Trophoblast cell (in vitro differentiated cells and primary cell): ENCODE results near the gene DDIAS.

Source experiments
- DNase-seq, 2 donors: peaks; one replicate each; pipeline ENCODE4 v3.0.0-alpha.2; 2016
- H2AFZ ChIP-seq: 2 replicates; pipeline ENCODE4 v1.6.1; 2013; ENCODE audit warnings: low read length, moderate library complexity, mild to moderate bottlenecking; ENCODE audit not compliant: insufficient read depth, poor library complexity
- H2AK5ac ChIP-seq: 2 replicates; pipeline ENCODE4 v1.6.1; 2013; ENCODE audit warnings: mild to moderate bottlenecking, low read length
- H2BK120ac ChIP-seq: 2 replicates; pipeline ENCODE4 v1.6.1; 2013; ENCODE audit warnings: low read length, mild to moderate bottlenecking, moderate library complexity; ENCODE audit not compliant: insufficient read depth, poor library complexity
- H2BK12ac ChIP-seq: 2 replicates; pipeline ENCODE4 v1.6.1; 2013; ENCODE audit warnings: mild to moderate bottlenecking, low read length, moderate library complexity
- H2BK5ac ChIP-seq: 2 replicates; pipeline ENCODE4 v1.6.1; 2013; ENCODE audit warnings: low read length, low read depth, moderate library complexity, mild to moderate bottlenecking; ENCODE audit not compliant: poor library complexity
- H3K14ac ChIP-seq: 2 replicates; pipeline ENCODE4 v1.6.1; 2013; ENCODE audit warnings: mild to moderate bottlenecking, low read length
- H3K18ac ChIP-seq: 2 replicates; pipeline ENCODE4 v1.6.1; 2013; ENCODE audit warnings: mild to moderate bottlenecking, low read length
- H3K23ac ChIP-seq: 2 replicates; pipeline ENCODE4 v1.6.1; 2013; ENCODE audit warnings: low read length
- H3K27ac ChIP-seq: 2 replicates; pipeline ENCODE4 v1.5.1; 2013; ENCODE audit warnings: low read depth, mild to moderate bottlenecking, inconsistent platforms, low read length, moderate library complexity
- H3K27me3 ChIP-seq: 2 replicates; pipeline ENCODE4 v1.6.1; 2013; ENCODE audit warnings: inconsistent platforms, mild to moderate bottlenecking, low read length, moderate library complexity; ENCODE audit not compliant: insufficient read depth
- H3K36me3 ChIP-seq, 2 experiments: 1 replicate in 1 of 2; 2 replicates in 1 of 2; pipeline ENCODE4 v1.6.1; 2013; ENCODE audit warnings: low read length in 2 of 2, mild to moderate bottlenecking in 2 of 2, moderate library complexity in 1 of 2; ENCODE audit not compliant: insufficient read depth in 2 of 2, control insufficient read depth in 1 of 2
- H3K4ac ChIP-seq: 2 replicates; pipeline ENCODE4 v1.6.1; 2013; ENCODE audit warnings: low read depth, mild to moderate bottlenecking, low read length, moderate library complexity
- H3K4me1 ChIP-seq, 2 experiments: 1 replicate in 1 of 2; 2 replicates in 1 of 2; pipeline ENCODE4 v1.6.1; 2013; ENCODE audit warnings: low read length in 2 of 2, mild to moderate bottlenecking in 2 of 2, moderate library complexity in 1 of 2; ENCODE audit not compliant: insufficient read depth in 2 of 2, control insufficient read depth in 1 of 2
- H3K4me2 ChIP-seq: 2 replicates; pipeline ENCODE4 v1.6.1; 2013; ENCODE audit warnings: inconsistent platforms, mild to moderate bottlenecking, low read length, moderate library complexity
- H3K4me3 ChIP-seq: 2 replicates; pipeline ENCODE4 v1.5.1; 2013; ENCODE audit warnings: mild to moderate bottlenecking, low read depth, low read length, inconsistent platforms
- H3K79me1 ChIP-seq: one replicate; pipeline ENCODE4 v1.6.1; 2013; ENCODE audit warnings: low read length
- H3K79me2 ChIP-seq: 2 replicates; pipeline ENCODE4 v1.6.1; 2013; ENCODE audit warnings: low read length, mild to moderate bottlenecking; ENCODE audit not compliant: control insufficient read depth, insufficient read depth, poor library complexity
- H3K9ac ChIP-seq: 2 replicates; pipeline ENCODE4 v1.6.1; 2013; ENCODE audit warnings: mild to moderate bottlenecking, low read length
- H3K9me3 ChIP-seq: 2 replicates; pipeline ENCODE4 v1.6.1; 2013; ENCODE audit warnings: low read depth, mild to moderate bottlenecking, control low read depth, inconsistent platforms, low read length; ENCODE audit not compliant: insufficient read depth
- H4K12ac ChIP-seq: 2 replicates; pipeline ENCODE4 v1.6.1; 2013; ENCODE audit warnings: low read depth, mild to moderate bottlenecking, low read length, moderate library complexity
- H4K8ac ChIP-seq: 2 replicates; pipeline ENCODE4 v1.6.1; 2013; ENCODE audit warnings: low read depth, mild to moderate bottlenecking, low read length, moderate library complexity
- H4K91ac ChIP-seq: one replicate; pipeline ENCODE4 v1.6.1; 2013; ENCODE audit warnings: low read depth, mild to moderate bottlenecking, low read length, moderate library complexity
- WGBS: extraction: QIAGEN DNeasy Blood & Tissue Kit; methylation state at CpG from one replicate; pipeline ENCODE4 v1.1.7; 2013; ENCODE audit warnings: missing lambda C conversion rate; ENCODE audit not compliant: insufficient read length, insufficient coverage; ENCODE audit errors: extremely low coverage; 5-methylcytosine and 5-hydroxymethylcytosine counted together

DDIAS gene

DNA sequence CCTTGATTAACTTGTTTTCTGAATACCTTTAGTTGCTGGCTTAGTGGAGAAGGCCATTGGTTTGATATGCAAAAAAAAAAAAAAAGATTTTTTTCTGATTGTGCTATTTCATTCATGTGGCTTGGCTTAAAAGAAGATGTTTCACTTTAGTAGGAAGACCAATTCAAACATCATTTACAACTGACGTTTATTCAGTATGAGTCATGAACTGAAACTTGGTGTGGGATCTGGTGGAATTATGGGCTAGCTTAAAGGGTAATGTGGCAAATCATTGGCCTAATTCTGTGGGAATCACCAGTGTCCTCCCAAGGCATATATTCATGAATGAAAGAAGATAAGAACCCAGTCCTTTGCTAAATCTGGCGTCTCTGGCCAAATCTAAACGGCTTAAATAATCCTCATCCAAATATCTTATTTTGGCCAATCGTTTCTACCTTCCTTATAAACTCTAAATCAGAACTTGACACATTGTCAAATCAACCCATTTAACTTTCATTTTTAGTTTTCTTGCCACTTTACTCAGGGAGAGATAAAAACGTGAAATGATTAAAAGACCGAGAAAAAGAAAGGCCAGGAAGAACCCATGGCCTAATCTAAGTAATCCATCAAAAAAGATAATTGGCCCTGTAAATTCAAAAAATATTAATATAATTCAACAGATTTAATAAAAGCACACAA, 77.0 kb downstream of the DDIAS start:
- no peaks in the 10 kb centered on the region for H3K79me2 ChIP-seq
- H3K9ac ChIP-seq = no peak overlapping the region
- H2BK12ac ChIP-seq = no peak overlapping the region
- WGBS = 100% methylated on average over 1 of the region's 6 CpGs
- no peak overlapping the region for H3K4me2 ChIP-seq
- DNase-seq = no peak
- no peak overlapping the region for H2AFZ ChIP-seq
- no peak overlapping the region for H3K18ac ChIP-seq
- no peak overlapping the region for H3K14ac ChIP-seq
- H3K4me1 ChIP-seq = no peaks in the 10 kb centered on the region
- H4K8ac ChIP-seq = no peak overlapping the region
- H3K27ac ChIP-seq = no peak overlapping the region
- no peaks in the 10 kb centered on the region for H3K9me3 ChIP-seq
- H3K4me3 ChIP-seq = no peak overlapping the region
- H4K12ac ChIP-seq = no peak overlapping the region
- peaks cover 0 to 2% of the 10 kb centered on the region in 2 experiments for H3K36me3 ChIP-seq
- H3K79me1 ChIP-seq = no peaks in the 10 kb centered on the region
- H3K23ac ChIP-seq = no peak overlapping the region
- H3K27me3 ChIP-seq = no peaks in the 10 kb centered on the region
- no peak overlapping the region for H2BK120ac ChIP-seq
- H2AK5ac ChIP-seq = no peak overlapping the region
- no peak overlapping the region for H3K4ac ChIP-seq
- H2BK5ac ChIP-seq = no peak overlapping the region
- no peak overlapping the region for H4K91ac ChIP-seq

DNA sequence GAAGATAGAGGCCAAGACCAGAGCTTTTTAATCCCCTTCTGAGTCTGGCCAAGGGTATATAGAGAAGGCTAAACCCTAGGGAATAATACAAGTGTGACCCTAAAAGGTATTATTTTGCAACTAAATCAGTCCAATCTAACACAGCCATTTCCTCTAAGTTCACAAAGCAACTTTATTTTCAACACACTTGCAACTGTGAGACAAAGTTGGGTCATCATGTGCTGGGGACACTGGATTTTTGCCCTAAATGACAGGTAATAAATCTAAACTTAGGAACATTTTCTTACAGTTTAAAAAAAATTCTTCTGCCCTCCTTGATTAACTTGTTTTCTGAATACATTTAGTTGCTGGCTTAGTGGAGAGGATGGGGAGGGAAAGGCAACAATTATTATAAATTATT, 78.3 kb downstream of the DDIAS start:
- no peak overlapping the region for H2BK5ac ChIP-seq
- no peak overlapping the region for H3K14ac ChIP-seq
- no peak overlapping the region for H2BK12ac ChIP-seq
- H3K4me1 ChIP-seq = no peaks in the 10 kb centered on the region
- no peak overlapping the region for H4K8ac ChIP-seq
- H3K79me1 ChIP-seq = no peaks in the 10 kb centered on the region
- no peak overlapping the region for H3K18ac ChIP-seq
- H3K27ac ChIP-seq = no peak overlapping the region
- H4K91ac ChIP-seq = no peak overlapping the region
- H3K4ac ChIP-seq = no peak overlapping the region
- no peaks in the 10 kb centered on the region for H3K9me3 ChIP-seq
- no peak overlapping the region for H2AFZ ChIP-seq
- H4K12ac ChIP-seq = no peak overlapping the region
- no peak overlapping the region for H2AK5ac ChIP-seq
- H3K4me2 ChIP-seq = no peak overlapping the region
- no peak for DNase-seq
- no peak overlapping the region for H3K9ac ChIP-seq
- no peaks in the 10 kb centered on the region for H3K79me2 ChIP-seq
- no peak overlapping the region for H3K4me3 ChIP-seq
- peaks cover 0 to 5% of the 10 kb centered on the region in 2 experiments for H3K36me3 ChIP-seq
- H2BK120ac ChIP-seq = no peak overlapping the region
- no peak overlapping the region for H3K23ac ChIP-seq
- H3K27me3 ChIP-seq = no peaks in the 10 kb centered on the region

DNA sequence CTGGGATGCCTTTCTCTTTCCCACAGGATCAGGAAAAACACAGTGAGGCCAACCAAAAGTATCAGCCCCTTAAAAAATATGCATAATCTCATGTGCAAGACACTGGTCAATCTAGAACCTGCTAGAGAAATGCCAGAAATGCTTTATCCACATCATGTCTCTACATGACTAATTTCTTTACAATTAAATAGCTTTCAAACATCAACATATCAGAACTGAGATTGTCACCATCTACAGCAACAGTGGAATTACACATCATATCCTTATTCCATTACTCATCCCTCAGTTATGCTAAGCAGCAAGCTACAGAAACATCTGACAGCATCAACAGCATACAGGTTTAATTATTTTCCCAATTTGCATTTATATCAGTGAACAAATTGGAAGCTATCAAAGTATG, 78.8 kb downstream of the DDIAS start:
- Histone ChIP-seq H2BK5ac (no peak overlapping the region), H3K18ac (no peak overlapping the region), H3K9ac (no peak overlapping the region), H2BK12ac (no peak overlapping the region), H3K4me1 (no peaks in the 10 kb centered on the region), H3K79me1 (no peaks in the 10 kb centered on the region), H2AFZ (no peak overlapping the region), H3K14ac (no peak overlapping the region), H2BK120ac (no peak overlapping the region), H3K36me3 (peaks cover 0 to 5% of the 10 kb centered on the region in 2 experiments), H3K9me3 (no peaks in the 10 kb centered on the region), H4K12ac (no peak overlapping the region), H3K27ac (no peak overlapping the region), H3K4ac (no peak overlapping the region), H2AK5ac (no peak overlapping the region), H3K79me2 (no peaks in the 10 kb centered on the region), H3K27me3 (no peaks in the 10 kb centered on the region), H4K8ac (no peak overlapping the region), H3K4me2 (no peak overlapping the region), H4K91ac (no peak overlapping the region), H3K23ac (no peak overlapping the region), H3K4me3 (no peak overlapping the region)
- peak in 1 of 2 donors; percentile 55 for DNase-seq

DNA sequence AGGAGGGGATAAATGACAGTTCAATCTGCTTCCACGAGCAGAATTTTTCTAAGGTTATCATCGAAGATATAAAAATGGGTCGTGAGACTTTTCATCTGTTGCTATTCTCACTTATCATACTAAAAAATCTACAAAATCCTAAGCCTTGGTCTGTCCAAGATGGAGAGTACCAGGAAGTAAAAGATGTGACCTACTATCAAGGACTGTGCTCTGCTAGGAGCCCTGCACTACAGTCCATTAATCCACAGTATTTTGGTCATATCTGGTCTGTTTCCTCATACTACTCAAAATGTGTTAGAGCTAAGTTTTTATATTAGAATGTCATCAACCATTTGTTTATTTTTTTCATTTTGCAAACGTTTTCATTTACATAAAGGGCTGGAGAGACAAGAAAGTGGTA, 79.4 kb downstream of the DDIAS start:
- Histone ChIP-seq H3K4ac (no peak overlapping the region), H3K14ac (no peak overlapping the region), H2BK5ac (no peak overlapping the region), H4K12ac (no peak overlapping the region), H4K91ac (no peak overlapping the region), H3K18ac (no peak overlapping the region), H3K27ac (no peak overlapping the region), H3K9me3 (no peaks in the 10 kb centered on the region), H3K36me3 (peaks cover 0 to 5% of the 10 kb centered on the region in 2 experiments), H2BK12ac (no peak overlapping the region), H2AFZ (no peak overlapping the region), H4K8ac (no peak overlapping the region), H3K79me1 (no peaks in the 10 kb centered on the region), H2AK5ac (no peak overlapping the region), H3K27me3 (no peaks in the 10 kb centered on the region), H3K9ac (no peak overlapping the region), H3K4me3 (no peak overlapping the region), H3K4me2 (no peak overlapping the region), H2BK120ac (no peak overlapping the region), H3K4me1 (no peaks in the 10 kb centered on the region), H3K79me2 (no peaks in the 10 kb centered on the region), H3K23ac (no peak overlapping the region)
- no peak for DNase-seq
- WGBS = no CpG with 5 or more reads among the region's 4 CpGs
